Fibroblast of skin of abdomen (primary cell): ENCODE data around the gene DHX58.

Experiments
- DNase-seq: peaks from one replicate; pipeline ENCODE4 v3.0.0-alpha.2; 2013

DHX58 gene

DNA sequence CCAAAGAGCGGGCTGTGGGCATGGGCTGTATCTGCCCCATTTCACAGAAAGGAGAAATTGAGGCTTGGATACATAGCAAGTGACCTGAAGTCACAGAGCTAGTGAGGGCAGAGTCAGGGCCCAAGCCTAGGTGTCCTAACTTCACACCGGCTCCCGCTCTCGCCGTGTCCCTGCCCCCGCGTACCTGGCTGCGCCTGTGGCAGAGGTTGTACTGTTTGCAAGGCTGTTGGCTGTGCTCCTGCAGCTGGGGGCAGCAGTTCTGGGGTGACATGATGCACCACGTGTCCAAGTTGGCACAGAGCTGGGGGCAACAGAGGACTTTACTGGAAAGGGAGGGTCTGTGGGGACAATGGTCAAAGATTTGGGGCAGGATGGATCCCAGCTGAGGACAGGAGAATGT, 3.4 kb downstream of the DHX58 start:
- no peak for DNase-seq

DNA sequence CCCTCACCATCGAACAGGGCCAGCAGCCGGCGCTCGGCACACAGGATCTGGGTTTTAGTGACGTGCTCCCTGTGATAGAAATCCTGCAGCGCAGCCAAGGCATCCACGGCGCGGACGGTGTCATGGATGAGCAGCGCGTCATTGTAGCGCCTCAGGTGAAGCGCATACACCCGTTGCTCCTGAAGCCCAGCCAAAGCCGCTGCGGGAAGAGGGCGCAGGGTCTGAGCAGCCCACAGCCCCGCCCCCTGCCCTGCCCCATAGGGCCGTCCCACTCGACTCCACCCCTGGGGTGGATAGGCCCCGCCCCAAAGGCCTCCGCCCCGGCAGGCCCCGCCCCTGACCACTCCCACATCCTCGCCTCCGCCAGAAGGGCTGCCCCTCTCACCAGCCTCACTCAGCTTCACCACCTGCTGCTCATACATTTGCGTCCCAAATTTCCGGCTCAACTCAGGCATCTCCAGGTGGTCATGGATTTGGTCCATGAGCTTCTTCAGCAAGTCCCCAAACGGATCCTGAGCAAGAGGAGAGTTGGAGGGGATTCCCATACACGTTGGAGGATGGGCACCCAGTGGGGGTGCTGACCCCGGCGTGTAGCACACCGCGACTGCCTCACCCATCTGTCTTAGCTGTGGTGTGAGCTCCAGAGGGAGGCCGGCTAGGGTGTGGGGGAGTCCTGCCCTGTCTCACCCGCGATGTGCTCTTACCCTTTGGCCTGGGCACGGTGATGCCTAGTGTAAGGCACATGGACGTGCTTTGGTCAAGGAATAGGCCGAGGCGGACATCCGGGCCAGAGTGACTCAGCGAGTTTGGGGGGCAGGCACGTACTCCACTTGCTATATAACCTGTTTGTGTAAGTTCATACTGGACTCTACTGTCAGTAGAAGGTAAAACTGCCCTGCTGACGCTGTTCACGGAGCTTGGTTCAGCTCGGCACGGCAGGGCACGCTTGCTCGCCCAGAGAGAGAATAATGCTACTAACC, 4.6 kb downstream of the DHX58 start:
- peak; percentile 35 for DNase-seq

DNA sequence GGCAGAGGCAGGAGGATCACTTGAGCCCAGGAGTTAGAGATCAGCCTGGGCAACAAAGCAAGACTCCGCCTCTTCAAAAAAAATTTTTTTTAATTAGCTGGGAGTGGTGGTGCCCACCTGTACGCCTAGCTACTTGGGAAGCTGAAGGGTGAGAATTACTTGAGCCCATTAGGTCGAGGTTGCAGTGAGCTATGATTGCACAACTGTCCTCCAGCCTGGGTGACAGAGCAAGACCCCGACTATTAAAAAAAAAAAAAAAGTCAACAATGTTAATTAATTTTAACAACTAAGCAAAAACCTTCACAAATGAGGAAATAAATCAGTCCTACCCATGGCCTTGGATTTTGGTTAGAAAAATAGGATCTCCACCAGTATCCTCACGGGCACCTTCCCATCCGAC, 5.4 kb downstream of the DHX58 start:
- DNase-seq, result no peak

DNA sequence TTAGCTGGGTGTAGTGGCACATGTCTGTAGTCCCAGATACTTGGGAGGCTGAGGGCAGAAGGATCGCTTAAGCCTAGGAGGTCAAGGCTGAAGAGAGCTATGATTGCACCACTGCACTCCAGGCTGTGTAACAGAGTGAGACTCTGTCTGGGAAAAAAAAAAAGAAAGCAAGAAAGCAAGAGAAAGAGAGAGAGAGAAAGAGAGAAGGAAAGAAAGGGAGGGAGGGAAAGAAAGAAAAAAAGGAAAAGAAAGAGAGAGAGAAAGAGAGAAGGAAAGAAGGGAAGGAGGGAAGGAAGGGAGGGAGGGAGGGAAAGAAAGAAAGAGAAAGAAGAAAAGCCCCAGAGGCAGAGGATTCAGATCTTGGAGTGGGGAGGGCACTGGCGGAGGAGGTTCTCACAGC, 6.5 kb downstream of the DHX58 start:
- no peak for DNase-seq

DNA sequence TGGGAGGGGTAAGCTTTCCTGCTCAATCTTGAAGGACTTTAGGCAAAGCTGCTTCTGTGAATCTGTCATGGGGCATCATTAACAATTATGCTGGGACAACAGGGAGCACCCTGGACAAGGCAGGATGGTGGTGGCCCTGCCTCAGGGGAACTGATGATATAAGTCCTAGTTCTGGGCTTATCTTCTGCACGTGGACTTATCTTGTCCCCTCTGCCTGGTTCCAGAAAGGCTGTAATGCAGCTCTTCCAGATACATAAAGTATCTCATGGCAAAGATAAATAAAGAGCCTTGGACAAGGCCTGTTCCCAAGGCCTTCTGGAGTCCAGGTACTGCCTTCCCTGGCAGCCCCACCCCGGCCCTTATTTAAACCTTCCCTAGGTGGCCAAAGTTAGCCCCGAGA, 8.2 kb downstream of the DHX58 start:
- DNase-seq, result no peak

DNA sequence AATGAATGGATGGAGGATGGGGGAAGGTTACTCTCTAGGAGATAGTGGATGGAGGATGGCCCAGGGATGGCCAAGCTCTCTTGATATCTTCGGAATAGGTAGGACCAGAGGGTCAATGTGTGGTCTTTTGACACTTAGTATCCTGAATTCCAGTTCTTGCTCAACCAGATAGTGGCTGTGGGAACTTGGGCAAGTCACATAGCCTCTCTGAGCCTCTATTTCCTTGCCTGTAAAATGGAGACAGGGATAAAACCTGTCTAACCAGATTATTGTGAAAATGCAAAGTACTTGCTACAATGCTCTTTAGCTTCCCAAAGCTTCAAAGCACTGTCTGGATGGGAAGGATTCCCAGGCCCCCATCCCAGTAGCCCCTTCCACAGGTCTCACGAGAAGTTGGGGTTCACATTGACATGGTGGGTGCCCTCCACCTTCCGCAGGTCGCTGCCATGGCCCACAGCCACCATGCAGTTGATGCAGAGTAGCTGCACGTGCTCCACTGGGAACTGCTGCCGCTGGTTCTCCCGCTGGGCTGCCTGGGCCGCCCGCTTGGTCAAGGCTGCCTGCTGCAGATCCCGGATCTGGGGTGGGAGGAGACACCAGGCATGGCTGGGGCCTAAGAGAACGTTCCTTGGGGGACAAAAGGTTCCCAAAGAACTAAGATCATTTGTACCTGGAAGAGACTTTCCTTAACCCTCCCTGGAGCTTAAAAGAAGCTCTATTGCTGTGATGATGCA, 9.1 kb downstream of the DHX58 start:
- DNase-seq, result no peak

DNA sequence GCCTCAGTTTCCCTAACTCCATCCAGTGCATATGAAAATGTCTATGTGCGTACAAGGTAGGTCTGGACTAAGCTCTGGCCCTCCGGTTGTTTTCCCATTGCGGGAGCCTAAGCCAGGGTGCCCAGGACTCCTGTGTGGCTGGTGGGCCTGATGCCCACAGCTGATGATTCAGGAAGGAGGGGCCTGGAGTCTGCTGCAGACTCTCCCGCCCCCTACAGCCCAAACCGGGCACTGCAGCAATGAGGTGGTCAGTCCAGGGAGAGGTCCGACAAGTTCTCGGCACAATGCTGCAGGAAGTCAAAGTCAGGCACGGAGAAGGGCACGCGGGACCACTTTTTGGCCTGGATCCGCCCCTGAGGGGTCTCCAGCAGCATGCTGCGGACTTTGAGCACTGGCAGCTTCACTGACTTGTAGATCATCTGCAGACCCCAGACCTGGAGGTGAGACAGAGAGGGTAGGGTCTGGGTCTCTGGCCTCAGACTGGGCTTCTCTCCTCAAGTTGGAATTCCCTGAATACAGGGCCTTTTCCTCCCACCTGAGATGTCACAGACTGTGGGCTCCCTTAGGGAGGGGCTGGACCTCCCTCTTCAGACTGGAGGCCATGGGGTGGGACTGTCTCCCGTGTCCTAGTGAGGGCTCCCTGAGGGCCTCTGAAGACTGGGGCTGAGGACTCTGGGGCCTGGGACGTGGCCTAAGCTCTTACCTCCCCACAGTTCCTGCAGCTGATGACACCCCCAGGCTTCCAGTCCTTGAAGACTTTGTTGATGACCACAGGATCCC, 10.8 kb downstream of the DHX58 start:
- DNase-seq, result peak; percentile 50

DNA sequence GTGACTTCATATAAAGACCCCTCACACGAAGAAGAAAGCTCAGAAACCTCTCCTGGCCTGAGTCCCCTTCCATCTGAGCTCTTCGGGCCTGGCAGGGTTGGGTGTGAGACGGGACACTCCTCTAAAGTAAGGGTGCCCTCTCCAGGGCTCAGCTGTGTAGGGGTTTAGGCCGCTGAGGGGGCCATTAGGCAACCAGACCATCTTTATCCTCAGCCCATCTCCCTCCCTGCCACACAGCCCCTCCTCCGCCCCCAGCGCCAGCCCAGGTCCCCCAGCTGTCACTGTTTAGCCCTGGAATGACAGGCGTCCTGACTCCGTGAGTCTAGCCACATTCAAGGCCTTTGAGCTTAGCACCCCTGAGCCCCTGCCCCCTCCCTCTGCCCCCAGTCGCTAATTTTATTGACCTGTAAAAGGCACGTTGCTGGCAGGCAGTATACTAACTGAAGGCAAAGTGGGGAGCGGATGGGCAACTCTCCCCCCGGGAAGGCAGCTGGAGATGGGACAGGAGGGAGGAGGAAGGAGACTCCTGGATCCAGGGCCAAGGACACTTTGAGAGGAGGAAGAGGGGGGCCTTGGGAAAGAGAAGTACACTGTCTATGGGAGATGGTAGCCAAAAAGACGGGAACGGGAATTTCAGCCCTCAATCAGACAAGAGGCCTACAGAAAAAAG, 13.6 kb downstream of the DHX58 start:
- no peak for DNase-seq

DNA sequence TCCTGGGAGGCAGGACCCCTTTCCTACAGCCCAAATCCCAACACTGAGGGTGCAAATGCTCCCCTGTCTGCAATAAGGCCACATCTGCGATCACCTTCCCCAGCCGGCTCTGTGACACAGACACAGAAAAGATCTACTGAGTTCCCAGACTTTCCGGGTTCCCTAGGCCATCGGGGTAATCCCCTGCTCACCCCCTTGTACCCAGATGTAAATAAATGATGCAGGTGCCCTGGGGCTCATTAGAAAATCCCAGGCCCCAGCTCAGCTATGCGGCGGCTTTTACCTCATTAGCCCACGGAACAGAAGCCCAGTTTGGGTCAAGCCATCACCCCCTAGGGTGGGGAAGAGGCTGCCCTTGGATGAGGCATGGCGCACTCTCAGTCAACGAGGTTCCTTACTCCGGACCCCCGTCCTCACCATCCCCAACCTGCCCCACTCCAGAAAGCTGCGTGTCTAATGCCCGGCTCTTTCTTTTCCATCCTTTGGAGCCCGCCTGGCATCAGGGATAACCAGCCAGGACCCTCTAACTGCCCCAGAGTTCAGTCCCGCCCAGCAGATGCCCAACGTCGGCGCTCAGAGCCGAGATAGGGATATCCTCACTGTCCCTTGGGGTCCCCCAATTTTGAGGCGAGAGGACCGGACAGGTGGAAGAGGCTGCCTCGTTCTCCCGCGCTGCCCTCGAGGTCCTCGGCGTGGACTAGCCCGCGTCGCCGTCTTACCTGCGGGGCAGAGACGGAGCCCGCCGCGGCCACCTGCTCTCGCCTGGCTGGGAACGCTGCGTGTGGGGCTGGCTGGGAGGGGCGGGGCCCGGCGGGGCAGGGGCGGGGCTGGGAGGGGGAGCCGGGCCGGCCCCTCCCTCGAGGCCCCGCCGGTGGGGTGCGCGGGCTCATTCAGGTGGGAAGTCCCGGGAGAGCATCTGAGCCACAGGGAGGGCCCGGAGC, 14.6 kb downstream of the DHX58 start, which contains the start of gene ZNF385C:
ZNF385C (minus strand) TSS at position 783 of the 941 bp plus-strand sequence. CDS start 35,417 bp downstream, outside the sequence.
- no peak for DNase-seq

DNA sequence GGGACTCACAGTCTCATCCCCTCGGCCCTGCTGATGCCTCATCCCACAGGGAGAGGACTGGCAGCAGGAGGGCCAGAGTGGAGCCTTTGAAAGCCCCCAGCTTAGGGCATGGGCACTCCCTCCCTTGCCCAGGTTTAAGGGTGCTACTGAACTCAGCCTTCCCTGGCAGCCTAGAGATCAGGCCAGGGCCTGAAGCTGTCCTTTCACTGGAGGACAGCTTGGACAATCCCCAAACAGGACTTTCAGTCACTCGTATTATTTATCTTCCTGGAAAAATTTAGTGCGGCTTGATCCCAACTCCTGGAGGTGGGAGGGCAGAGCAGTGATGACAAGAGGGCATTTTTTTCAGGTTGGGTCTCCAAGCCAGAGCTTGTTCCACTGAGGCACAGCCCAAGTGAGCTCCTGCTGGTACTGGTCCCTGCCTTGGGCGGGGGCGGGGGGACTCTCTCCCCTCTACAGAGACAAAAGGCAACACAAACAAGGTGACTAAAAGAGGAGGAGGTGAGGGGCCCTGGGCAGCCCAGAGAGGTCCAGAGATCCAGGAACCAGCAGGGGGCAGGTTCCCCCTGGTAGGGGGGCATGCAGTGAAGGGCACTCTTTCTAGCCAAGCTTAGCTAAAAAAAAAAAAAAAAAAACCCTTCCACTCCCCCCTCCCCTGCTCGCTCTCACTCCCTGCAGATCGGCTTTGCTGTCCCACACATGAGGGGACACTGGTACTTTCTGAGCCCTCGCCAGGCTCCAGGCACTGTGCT, 16.0 kb downstream of the DHX58 start:
- no peak for DNase-seq

DNA sequence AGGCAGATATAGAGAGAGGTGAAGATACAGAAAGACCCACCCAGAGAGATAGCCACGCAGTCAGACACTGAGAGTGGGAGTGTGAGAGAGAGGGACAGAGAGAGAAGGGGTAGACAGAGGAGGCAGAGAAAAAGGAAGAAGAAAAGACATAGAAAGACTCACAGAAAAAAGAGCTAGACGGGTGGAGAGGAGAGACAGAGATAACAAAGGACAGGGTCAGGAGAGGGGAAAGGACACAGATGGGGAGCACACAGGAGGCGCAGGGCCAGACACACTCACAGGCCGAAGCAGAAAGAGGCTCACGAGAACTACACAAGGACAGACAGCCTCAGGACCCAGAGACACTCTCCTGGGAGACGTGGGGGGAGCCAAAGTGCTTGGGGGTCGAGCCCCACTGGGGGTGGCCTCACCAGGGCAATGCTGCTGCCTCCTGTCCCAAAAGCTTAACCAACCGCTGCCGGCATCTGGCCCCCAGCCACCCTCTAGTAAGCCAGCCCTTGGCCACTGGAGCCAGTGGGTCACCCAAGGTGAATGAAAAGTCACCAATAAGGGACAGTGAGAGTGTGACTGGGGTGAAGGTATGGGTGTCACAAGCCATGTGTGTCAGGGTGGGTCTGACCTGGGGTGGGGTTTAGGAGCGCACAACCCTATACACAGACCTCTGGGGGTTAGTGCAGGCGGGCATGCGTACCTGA, 18.0 kb downstream of the DHX58 start:
- DNase-seq, result no peak

DNA sequence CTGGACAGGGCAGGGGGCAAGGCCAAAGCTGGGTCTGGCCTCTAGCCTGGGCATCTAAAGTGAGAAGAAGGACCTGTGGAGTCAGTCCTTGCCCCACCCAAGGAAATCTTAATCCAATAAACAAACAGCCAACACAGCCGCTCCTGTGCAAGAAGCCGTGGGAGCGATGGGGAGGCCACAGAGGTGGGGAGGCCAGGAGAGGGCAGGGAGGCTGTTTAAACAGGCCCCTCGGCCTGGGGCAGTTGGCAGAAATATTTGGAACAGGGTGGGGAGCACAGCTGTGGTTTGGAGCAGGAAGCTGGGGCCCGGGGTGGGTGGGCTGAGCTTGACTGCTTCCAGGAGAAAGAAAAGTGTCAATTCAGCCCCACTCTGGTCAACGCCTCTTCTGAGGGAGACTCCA, 19.6 kb downstream of the DHX58 start:
- no peak for DNase-seq

DNA sequence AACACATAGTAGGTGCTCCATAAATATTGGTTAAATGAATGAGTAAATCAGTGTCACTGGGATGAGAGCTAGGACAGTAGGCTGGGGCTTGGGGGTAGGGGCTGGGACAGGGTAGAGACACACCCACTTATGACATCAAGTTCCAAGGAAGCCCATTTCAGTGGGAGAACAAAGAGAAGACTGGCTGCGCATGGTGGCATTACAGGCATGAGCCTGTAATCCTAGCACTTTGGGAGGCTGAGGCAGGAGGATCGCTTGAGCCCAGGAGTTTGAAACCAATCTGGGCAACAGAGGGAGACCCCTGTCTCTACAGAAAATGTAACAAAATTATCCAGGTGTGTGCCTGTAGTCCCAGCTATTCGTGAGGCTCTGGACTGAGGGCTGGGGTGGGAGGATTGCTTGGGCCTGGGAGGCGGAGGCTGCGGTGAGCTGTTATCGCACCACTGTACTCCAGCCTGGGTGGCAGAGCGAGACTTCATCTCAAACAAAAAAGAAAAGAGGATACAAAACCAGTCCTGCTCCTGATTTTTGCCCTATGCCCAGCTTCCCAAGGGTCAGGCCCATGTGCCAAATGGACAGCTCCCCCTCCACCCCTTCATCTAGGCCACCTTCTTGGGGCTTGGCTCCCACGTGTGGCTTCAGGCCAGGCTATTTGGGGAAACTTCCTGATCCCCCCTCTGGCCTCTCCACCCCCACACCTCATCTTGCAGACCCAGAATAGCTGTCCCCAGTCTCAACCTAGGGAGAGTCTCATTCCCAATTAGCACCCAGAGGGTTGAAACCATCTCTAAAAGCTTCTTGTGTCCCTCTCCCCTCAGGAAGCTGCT, 21.3 kb downstream of the DHX58 start:
- no peak for DNase-seq

DNA sequence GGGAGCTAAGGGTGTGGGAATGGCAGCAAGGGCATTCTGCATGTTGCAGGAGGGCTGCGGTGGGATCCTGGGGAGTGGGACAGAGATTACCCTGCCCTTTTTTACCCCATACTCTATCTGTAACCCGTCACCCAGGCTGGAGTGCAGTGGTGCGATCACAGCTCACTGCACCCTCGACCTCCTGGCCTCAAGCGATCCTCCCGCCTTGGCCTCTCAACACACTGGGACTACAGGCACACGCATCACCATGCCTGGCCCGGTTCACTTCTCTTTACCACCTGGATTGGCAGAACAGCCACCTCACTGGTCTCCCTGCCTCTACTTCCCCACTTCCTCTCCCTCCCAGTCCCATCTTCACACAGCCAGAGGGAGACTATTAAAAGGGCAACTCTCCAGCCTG, 23.8 kb downstream of the DHX58 start:
- no peak for DNase-seq

DNA sequence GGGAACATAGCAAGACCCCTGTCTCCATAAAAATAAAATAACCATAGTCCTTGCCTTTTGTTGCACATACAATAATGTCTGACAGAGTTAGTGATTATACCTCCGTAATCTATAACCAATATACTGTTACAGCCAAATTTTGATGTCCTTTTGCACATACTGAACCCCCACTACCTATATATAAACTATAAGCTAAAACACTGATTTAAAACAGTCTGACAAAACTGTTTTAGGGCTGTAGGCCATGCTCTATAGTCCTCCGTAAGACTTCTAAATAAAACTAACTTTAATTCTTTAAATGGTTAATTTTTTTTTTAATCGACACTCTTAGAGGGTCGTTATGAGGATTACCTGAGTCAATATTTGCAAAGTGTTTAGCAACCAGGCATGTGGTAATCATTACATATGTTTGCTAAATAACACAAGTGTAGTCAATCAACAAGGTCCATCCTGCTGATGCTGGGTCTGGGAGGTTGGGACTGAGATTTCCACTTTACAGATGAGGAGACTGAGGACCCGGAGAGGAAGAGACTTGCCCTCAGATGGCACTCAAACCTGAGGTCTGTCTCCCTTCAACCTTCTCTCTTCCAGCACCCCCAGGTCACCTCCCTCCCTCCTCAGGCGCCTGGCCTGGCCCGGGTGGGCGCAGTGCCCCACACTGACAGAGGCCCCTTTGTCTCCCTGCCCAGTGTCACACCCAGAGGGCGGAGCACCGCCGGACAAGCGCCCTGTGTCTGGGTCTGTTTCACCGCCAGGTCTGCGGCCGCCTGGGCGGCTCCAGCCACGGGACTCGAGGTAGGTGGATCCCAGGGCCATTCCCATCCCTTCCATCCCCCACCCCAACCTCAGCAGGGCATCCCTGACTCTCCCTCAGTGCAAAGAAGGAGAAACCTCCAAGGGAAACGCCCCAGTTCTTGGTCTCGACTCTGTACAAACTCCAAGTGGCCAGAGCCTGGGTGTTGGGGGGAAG, 24.5 kb downstream of the DHX58 start:
- no peak for DNase-seq

DNA sequence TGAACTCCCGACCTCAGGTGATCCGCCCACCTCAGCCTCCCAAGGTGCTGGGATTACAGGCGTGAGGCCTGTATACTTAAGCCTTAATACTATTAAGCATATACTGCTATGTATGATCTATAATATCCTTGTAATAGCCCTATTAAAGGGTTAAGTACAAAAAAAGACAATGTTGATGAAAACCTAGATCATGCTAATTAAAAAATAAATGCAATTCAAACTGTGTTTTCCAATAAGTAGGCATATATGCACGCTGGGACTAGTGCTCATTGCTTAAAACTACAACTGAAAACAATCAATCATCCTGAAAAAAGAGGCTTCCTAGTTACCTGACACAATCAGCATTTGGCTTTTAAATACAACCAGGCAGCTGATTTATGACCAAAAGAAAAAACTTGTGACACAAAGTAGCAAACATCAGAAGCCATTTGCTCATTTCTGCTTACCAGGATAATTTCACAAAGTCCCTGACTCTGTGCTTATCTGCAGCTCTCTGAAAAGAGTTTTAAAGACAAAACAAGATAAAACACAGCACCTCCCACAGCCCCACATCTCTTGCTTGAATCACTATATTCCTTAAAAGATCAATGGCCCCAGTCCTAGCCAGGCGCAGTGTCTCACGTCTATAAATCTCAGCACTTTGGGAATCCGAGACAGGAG, 25.3 kb downstream of the DHX58 start:
- no peak for DNase-seq
